Stomach (tissue), 9 donors: Measurements from ENCODE around the gene ARL14EP. TPM values are rescaled to one million over a fixed set of nuclear protein-coding genes. Genes with fewer than 3 reads are reported as not detected.

ENCODE experiments used
- DNase-seq, 2 donors: peaks; one replicate each; pipeline versions ENCODE4 v3.0.0 to v3.0.0-alpha.2; 2013 to 2019
- H3K27ac ChIP-seq, 5 donors: fragments of 200-600 bp in 4 of 5; sonication (generic) in 4 of 5; one replicate each; pipeline ENCODE4 v1.5.1; 2013 to 2019; ENCODE audit warnings: mild to moderate bottlenecking in 1 of 5, moderate library complexity in 1 of 5
- H3K27me3 ChIP-seq, 3 donors: fragments of 200-600 bp; sonication (generic); one replicate each; pipeline ENCODE4 v1.5.1; 2017 to 2019; ENCODE audit warnings: mixed run types in 1 of 3
- H3K36me3 ChIP-seq, 4 donors: fragments of 200-600 bp; sonication (generic); 1 replicate in 3 of 4; 2 replicates in 1 of 4; pipeline ENCODE4 v1.5.1; 2016 to 2019
- H3K4me1 ChIP-seq, 4 donors: fragments of 200-600 bp; sonication (generic); one replicate each; pipeline ENCODE4 v1.5.1; 2016 to 2019
- H3K4me3 ChIP-seq, 4 donors: fragments of 200-600 bp; sonication (generic) in 3 of 4; one replicate each; pipeline ENCODE4 v1.5.1; 2016 to 2019; ENCODE audit warnings: mild to moderate bottlenecking in 1 of 4
- H3K9me3 ChIP-seq, 4 donors: fragments of 200-600 bp; sonication (generic); one replicate each; pipeline ENCODE4 v1.5.1; 2016 to 2019
- EP300 ChIP-seq: sonication (generic); formaldehyde crosslinking; IDR thresholded peaks from one replicate; pipeline ENCODE4 v1.6.1; 2017; ENCODE audit warnings: antibody characterized with exemption
- POLR2A ChIP-seq, 4 donors: fragments of 450-650 bp; IDR thresholded peaks; one replicate each; pipeline ENCODE4 v1.6.1; 2016; ENCODE audit warnings: antibody characterized with exemption in 4 of 4, control low read depth in 2 of 4, mild to moderate bottlenecking in 1 of 4, moderate library complexity in 1 of 4
- POLR2AphosphoS5 ChIP-seq, 3 donors: sonication (generic); formaldehyde crosslinking; IDR thresholded peaks; one replicate each; pipeline ENCODE4 v1.6.1; 2016; ENCODE audit warnings: antibody characterized with exemption in 3 of 3
- WGBS, 5 donors: extraction: QIAGEN DNeasy Blood & Tissue Kit in 3 of 5; methylation state at CpG; one replicate each; pipeline versions ENCODE4 v1.1.5 to v1.1.7; 2013 to 2018; 5-methylcytosine and 5-hydroxymethylcytosine counted together
- intact Hi-C: fragments of 100-400 bp; cut with DNase I; formaldehyde crosslinking; loops from one replicate; pipeline ENCODE4 v1.15.1; 2023; ENCODE audit warnings: low total_unique reads
- polyA plus RNA-seq, 3 donors: library from polyadenylated mRNA; stranded (reverse); fragments of 200-250 nt; gene quantifications; one replicate each; pipeline ENCODE4 v1.2.3, GENCODE V29; 2013
- total RNA-seq, 5 donors: library from RNA; depleted of rRNA; stranded (reverse); fragments of >200 nt; gene quantifications; one replicate each; pipeline versions ENCODE4 v1.1.0 to v1.2.3, GENCODE V29; 2014 to 2016
- TF ChIP-seq, protein P1 (sequence below), 7 experiments: fragments of 450-650 bp in 4 of 7; fragments of 200-600 bp in 3 of 7; sonication (generic) in 3 of 7; IDR thresholded peaks; one replicate each; pipeline ENCODE4 v1.5.1; 2016 to 2019; ENCODE audit warnings: antibody characterized with exemption in 7 of 7, control low read depth in 2 of 7, mild to moderate bottlenecking in 1 of 7
- donor health status: healthy with polysubstance abuse.
- donor health status: Bipolar disorder and iron deficiency.
- donor health status: healthy.

The ARL14EP gene
- total and polyA plus RNA-seq, 8 donors, result 1.2 to 47.7 (median 15.4) TPM

GRCh38 chr11:30329150-30329940 lies 6.4 kb downstream of the ARL14EP start:
- TF ChIP-seq, protein P1, sequence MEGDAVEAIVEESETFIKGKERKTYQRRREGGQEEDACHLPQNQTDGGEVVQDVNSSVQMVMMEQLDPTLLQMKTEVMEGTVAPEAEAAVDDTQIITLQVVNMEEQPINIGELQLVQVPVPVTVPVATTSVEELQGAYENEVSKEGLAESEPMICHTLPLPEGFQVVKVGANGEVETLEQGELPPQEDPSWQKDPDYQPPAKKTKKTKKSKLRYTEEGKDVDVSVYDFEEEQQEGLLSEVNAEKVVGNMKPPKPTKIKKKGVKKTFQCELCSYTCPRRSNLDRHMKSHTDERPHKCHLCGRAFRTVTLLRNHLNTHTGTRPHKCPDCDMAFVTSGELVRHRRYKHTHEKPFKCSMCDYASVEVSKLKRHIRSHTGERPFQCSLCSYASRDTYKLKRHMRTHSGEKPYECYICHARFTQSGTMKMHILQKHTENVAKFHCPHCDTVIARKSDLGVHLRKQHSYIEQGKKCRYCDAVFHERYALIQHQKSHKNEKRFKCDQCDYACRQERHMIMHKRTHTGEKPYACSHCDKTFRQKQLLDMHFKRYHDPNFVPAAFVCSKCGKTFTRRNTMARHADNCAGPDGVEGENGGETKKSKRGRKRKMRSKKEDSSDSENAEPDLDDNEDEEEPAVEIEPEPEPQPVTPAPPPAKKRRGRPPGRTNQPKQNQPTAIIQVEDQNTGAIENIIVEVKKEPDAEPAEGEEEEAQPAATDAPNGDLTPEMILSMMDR (IDR thresholded peaks at IDR 0.05), result no peak
- no peak for TF ChIP-seq POLR2AphosphoS5 (IDR thresholded peaks at IDR 0.05)
- no peak for TF ChIP-seq EP300
- TF ChIP-seq POLR2A (IDR thresholded peaks at IDR 0.05), result no peak
- no peak for DNase-seq
- H3K36me3 ChIP-seq, result peaks cover 12 to 37% (median 37%) of the 10 kb centered on the region in 4 donors
- H3K4me1 ChIP-seq, result peaks cover 0 to 50% (median 23%) of the 10 kb centered on the region in 4 donors
- H3K27me3 ChIP-seq, result no peaks in the 10 kb centered on the region
- H3K9me3 ChIP-seq, result no peaks in the 10 kb centered on the region
- no peak overlapping the region for H3K27ac ChIP-seq
- 63 to 74% (median 67%) methylated on average over 4 of the region's 4 CpGs for WGBS, 5 donors
- intact Hi-C loops, result no loop called here
- no peak overlapping the region for H3K4me3 ChIP-seq

DNA sequence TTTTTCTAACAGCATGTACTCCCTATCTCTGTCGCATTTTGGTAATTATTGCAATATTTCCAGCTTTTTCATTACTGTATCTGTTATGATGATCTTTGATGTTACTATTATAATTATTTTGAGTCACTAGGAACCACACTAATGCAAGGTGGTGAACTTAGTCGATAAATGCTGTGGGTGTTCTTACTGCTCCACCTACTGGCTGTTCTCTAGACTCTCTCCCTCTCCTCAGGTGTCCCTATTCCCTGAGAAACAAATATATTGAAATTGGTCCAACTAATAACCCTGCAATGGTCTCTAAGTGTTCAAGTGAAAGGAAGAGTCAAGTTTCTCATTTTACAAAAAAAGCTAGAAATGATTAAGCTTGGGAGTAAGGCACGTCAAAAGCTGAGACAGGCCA lies 10.5 kb downstream of the ARL14EP start:
- Histone ChIP-seq H3K4me3 (no peak overlapping the region), H3K4me1 (peaks cover 0 to 13% (median 6%) of the 10 kb centered on the region in 4 donors), H3K36me3 (peaks cover 15 to 78% (median 77%) of the 10 kb centered on the region in 4 donors), H3K9me3 (no peaks in the 10 kb centered on the region), H3K27ac (no peak overlapping the region), H3K27me3 (no peaks in the 10 kb centered on the region)
- WGBS, 5 donors, result 69 to 78% (median 72%) methylated on average over 3 of the region's 3 CpGs
- TF ChIP-seq, protein P1 (IDR thresholded peaks at IDR 0.05), result peak in 3 of 7 experiments; percentile 19 to 28 (median 26)
- TF ChIP-seq POLR2AphosphoS5 (IDR thresholded peaks at IDR 0.05) (no peak), POLR2A (IDR thresholded peaks at IDR 0.05) (no peak), EP300 (no peak)
- DNase-seq, result peak in 1 of 2 donors; percentile 43
- intact Hi-C loops, result no loop called here

DNA sequence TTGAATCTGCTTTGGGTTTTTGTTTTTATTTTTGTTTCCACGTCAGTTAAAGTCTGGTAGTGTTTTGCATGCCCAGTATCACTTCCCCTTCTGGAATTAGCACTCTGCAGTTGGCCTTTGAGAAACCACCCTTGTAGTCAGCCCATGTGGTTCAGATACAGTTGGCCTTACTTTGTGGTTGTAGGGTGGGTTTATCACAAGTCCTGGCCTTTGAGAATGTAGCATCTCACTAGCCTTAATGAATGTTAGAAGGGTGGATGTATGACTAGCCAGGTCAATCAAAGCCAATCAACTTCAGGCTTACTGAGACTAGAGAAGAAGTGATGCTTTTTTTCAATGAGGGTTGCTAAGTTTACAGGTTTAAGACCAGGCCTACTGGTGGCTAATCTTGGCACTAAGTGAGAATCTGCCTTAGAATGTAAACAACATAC lies 19.8 kb downstream of the ARL14EP start:
- Histone ChIP-seq H3K4me1 (no peaks in the 10 kb centered on the region), H3K9me3 (no peaks in the 10 kb centered on the region), H3K4me3 (no peak overlapping the region), H3K36me3 (peaks cover 0 to 25% (median 14%) of the 10 kb centered on the region in 4 donors), H3K27me3 (no peaks in the 10 kb centered on the region), H3K27ac (no peak overlapping the region)
- TF ChIP-seq, protein P1 (IDR thresholded peaks at IDR 0.05), result no peak
- TF ChIP-seq EP300, result no peak
- no peak for TF ChIP-seq POLR2A (IDR thresholded peaks at IDR 0.05)
- TF ChIP-seq POLR2AphosphoS5 (IDR thresholded peaks at IDR 0.05), result no peak
- peak in 1 of 2 donors; percentile 25 for DNase-seq
- intact Hi-C loops, result loop anchor here (10.0 kb wide), 2 partner anchors 512 to 582 kb away; no protein-coding TSS in a partner anchor
- WGBS, 5 donors, result 72 to 95% (median 89%) methylated on average over 1 of the region's 1 CpG

DNA sequence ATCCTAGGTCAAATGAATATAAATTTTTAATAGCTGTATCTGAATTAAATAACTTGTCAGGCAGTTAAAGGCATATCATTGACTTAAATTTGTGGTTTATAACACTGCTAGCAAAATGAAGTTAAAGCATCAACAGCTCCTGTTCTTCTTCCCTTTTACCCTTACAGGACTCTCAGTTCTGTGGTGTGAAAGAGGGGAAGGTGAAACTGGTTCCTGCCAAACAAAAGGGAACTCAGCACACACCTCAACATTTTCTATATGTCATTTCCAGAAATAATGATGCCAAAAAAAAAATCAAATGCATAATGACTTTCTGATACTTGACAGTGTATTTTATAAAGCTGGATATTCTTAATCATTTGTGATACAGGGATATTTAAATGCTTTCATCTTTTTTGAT lies 21.2 kb downstream of the ARL14EP start:
- TF ChIP-seq POLR2A (IDR thresholded peaks at IDR 0.05), result no peak
- no peak for TF ChIP-seq EP300
- no peak for TF ChIP-seq POLR2AphosphoS5 (IDR thresholded peaks at IDR 0.05)
- TF ChIP-seq, protein P1 (IDR thresholded peaks at IDR 0.05), result no peak
- H3K27me3 ChIP-seq, result no peaks in the 10 kb centered on the region
- H3K36me3 ChIP-seq, result peaks cover 0 to 12% (median 2%) of the 10 kb centered on the region in 4 donors
- no peaks in the 10 kb centered on the region for H3K4me1 ChIP-seq
- DNase-seq, result no peak
- no peak overlapping the region for H3K4me3 ChIP-seq
- intact Hi-C loops, result loop anchor here (10.0 kb wide), 2 partner anchors 511 to 581 kb away; no protein-coding TSS in a partner anchor
- H3K9me3 ChIP-seq, result no peaks in the 10 kb centered on the region
- no peak overlapping the region for H3K27ac ChIP-seq
